Kidney capillary endothelial cell (primary cell): ENCODE results near the gene IGSF9B.
"Not testable (repeated sequence)": the region's sequence is repeated elsewhere in the genome, so short reads cannot be mapped to it uniquely, and the experiment has no call there.

ENCODE experiments used
- DNase-seq: peaks from one replicate; pipeline ENCODE4 v3.0.0-alpha.2; 2018; ENCODE audit warnings: low spot score

IGSF9B gene

GRCh38 chr11:133956650-133957633, at the start of gene IGSF9B:
TSS of gene IGSF9B (minus strand) at chr11:133956968. CDS start at chr11:133956754, 214 bp downstream.
- DNase-seq, result peak; percentile 53

- DNase-seq, result no peak
Observed at GRCh38 chr11:134004496-134005172, 47.9 kb upstream of the IGSF9B start.

DNA sequence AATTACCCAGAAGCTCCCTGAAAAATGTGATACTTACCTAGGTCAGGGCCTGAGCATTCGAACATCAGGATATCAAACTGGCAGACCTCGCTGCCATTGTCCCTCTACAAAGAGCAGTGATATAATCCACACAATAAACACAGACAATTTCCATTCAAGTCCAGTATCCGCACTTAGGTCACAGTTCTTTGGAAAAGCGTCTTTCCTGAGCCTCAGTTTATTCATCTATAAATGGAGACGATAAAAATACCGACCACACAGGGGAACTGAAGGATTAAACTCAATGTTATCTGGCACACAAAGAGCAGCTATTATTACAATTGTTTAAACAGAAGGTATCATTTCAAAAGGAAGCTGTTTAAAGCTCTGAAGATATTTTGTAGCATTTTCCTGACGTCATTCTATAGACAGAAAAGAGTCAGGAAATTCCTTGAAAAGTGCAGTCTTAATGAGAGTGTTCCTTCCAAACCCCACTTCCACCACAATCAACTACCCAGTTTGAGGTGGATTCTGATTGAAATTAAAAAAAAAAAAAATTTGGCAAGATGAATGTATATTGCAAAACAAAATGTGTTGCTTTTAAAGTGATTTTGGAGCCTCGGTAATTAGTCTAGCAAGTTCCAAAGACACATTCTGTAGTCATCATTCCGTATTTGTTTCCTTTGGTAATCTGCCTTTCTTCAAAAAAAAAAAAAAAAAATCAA, 47.2 kb upstream of the IGSF9B start:
- no peak for DNase-seq

DNA sequence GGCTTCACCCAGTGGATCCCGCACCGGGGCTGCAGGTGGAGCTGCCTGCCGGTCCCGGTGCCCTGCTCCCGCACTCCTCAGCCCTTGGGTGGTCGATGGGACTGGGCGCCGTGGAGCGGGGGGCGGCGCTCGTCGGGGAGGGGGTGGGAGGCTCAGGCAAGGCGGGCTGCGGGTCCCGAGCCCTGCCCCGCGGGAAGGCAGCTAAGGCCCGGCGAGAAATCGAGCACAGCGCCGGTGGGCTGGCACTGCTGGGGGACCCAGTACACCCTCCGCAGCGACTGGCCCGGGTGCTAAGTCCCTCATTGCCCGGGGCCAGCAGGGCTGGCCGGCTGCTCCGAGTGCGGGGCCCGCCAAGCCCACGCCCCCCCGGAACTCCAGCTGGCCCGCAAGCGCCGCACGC, 46.1 kb upstream of the IGSF9B start:
- DNase-seq, result not testable (repeated sequence)

GRCh38 chr11:134002338-134002737, 45.6 kb upstream of the IGSF9B start:
- not testable (repeated sequence) for DNase-seq

DNA sequence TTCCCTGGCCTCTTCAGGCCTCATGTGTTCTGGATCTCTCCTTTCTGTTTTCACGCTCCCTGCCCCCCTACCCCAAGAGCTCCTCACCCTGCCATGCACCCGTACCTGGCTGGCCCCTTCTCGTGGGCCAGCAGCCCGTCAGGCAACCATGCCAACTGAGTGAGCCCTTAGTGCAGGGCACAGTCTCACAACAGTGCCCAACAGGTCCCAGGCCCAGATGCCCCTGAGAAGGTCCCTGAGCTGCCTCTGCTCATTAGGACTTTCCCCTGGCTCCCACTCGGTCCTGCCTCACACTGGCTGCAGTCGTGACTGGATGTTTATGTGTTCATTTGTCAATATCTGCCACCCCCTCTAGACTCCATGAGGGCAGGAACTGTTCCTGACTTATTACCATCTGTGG, 44.8 kb upstream of the IGSF9B start:
- DNase-seq, result no peak

GRCh38 chr11:134001088-134001487, 44.3 kb upstream of the IGSF9B start:
- DNase-seq, result no peak

GRCh38 chr11:133999355-133999754, 42.6 kb upstream of the IGSF9B start:
- DNase-seq, result no peak

DNA sequence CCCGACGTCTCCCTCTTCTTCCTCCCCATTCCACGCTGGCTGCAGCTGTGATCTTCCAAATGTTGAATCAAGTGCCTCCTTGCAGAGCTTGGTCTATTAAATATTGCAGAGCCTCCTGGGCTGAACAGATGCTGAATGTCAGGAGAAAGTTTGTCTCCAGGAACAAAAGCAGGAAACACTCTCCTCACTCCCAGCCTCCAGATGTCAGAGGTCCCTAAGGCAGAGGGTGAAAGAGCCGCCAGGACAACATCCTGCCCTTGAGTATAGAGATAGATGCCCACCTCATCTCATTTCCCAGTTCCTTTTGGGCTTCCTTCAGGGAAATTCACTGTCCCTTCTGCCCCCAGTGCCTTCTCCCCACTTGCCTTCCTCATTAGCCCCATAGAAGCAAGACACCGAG, 40.8 kb upstream of the IGSF9B start:
- DNase-seq, result peak; percentile 44

DNA sequence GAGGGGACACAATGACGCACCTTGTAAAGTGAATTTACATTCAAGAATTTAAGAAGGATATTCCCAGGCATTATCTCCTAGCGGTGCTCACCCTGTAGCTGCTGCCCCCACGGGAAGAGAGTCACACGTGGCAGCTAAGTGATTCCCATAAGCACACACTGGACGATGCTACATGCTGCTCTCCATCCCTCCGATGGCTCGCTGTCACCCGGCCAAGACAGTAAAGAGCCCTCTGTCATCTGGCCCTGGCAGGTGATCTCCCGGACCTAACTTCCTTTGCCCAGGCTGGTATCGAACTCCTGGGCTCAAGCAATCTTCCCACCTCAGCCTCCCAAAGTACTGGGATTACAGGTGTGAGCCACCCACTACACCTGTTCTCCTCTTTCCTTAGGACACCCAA, 39.9 kb upstream of the IGSF9B start:
- DNase-seq, result no peak

DNA sequence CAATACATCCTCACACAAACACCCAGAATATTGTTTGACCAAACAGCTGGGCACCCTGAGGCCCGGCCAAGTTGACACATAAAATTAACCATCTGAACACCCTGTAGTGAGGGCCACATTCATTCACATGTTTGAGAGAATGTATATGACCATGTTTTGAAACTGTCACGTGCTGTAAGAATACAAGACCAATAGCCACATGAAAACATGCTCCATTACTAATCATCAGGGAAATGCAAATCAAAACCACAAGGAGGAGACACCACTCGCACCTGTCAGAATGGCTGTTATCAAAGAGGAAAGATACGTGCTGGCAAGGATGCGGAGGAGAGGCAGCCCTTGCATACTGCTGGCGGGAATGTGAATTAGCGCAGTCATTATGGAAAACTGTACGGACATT, 38.3 kb upstream of the IGSF9B start:
- DNase-seq, result no peak

DNA sequence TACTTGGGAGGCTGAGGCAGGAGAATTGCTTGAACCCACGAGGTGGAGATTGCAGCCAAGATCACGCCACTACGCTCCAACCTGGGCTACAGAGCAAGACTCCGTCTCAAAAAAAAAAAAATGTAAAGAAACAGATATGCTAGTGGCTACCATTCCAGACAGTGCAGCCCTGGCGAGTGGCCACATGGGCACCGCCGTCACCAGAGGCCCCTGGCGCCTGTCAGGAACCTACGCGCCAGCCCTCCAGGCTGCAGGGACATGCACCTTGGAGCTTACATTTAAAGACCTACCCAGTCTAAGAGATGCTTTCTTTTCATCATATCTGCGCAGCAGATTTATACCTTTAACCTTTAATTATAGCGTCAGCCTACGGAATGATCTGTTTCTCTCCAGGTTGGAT, 37.2 kb upstream of the IGSF9B start:
- DNase-seq, result no peak

- no peak for DNase-seq
Observed at GRCh38 chr11:133993107-133993506, 36.3 kb upstream of the IGSF9B start.

- no peak for DNase-seq
Observed at GRCh38 chr11:133992121-133992520, 35.4 kb upstream of the IGSF9B start.

- no peak for DNase-seq
Observed at GRCh38 chr11:133991101-133991500, 34.3 kb upstream of the IGSF9B start.

DNA sequence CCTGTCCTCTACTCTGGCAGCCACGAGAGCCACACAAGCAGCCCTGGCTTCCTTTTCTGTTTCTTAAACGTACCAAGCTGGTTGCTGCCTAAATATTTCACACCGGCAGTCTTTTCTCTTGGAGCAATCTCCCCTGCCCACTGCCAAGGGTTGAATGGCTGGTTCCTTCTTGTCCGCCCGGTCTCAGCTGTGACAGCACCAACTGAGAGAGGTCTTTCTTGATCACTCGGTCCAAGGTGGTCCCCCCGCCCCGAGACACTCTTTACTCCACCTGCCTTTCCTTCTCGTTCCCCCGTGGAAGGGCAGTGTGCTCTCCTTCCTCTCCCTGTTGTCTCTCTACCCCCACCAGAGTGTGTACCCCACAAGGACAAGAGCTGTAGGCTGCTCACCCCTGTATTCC, 33.7 kb upstream of the IGSF9B start:
- DNase-seq, result no peak

- DNase-seq, result no peak
Observed at GRCh38 chr11:133988686-133989410, 32.1 kb upstream of the IGSF9B start.

DNA sequence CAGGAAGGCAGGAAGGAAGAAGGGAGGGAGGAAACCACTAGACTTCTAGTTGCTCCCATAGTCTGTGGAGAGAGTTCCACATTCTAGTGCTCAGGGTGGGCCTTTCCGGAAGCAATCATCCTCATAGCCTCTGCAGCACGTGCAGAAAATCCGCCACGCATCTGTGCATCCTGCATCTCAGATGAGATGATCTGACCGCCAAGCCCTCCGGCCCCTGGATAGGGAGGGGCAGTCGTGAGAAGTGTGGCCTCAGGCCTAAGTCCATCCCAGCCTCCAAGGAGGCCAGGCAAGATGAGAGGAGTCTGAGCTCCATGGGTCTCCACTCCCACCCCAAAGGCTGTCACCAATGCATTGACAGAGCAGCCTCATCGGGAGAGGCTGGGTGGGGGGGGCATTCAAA, 30.4 kb upstream of the IGSF9B start:
- DNase-seq, result no peak

DNA sequence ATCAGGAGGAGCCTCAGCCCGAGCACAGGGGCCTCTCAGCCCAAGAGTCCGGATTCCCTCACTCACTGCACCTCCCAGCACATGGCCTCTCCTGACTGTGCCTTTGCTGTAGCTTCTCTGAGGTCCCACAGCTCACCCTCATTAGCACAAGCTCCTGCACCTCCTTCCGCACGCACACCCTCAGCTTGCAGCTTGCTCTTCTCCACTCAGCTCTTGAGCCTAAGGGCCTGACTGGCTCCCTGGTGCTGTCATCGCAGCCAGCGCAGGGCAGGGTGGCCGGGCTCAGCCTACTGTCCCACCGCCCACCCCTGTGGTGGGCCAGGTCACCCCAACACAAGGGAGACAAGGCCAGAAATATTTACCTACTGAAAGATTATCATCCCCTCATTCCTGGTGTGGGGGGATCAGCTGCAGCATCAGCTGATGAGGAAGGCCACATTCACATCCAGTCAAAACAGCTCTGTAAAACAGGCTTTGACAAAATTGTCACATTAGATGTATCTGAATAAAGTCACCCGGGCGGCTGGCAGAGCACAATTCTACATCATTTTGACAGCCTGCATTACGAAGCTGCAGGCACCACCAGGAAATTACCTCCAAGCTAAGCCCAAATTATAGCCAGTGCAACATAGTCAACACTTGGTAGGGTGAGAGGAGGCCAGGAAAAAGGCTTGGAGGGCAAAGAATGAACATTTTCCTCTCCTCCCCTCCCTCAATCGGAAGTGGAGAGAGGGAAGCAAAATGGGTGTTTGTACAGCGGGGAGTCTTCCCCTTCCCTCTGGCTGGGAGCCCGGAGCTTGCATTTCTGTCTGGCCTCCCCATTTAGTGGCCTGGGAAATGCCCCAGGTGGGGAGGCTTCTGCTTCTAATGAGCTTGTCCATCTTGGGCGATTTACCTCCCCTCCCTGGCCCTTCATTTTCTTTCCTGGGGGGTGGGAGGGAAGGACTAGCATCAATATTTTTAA, 29.5 kb upstream of the IGSF9B start:
- no peak for DNase-seq

GRCh38 chr11:133984828-133985227, 28.1 kb upstream of the IGSF9B start:
- DNase-seq, result no peak
